ENCODE measurements around the gene CHP1. TPM values are rescaled to one million over a fixed set of nuclear protein-coding genes. Genes with fewer than 3 reads are reported as not detected.
A peak's percentile ranks its signal among the peaks of the same experiment; 100 is the strongest.

CHP1 gene
- total RNA-seq (2021; ENCODE audit: unreplicated experiment) (101 TPM), Bru-seq, nascent RNA (percentile 75 among the genes with signal in this experiment), BruChase-seq, experiment 1, labeled RNA remaining after a 6-hour chase (percentile 91 among the genes with signal in this experiment), BruChase-seq, experiment 2, labeled RNA remaining after a 2-hour chase (percentile 79 among the genes with signal in this experiment)
- polyA plus RNA-seq (2012) = 51.5 and 54.3 TPM in 2 replicates
- long read RNA-seq, transcript CHP1-201 (7 exons, 3,329 nt) = major isoform, 45 of 80 reads
- long read RNA-seq, partial matches to known transcripts = 29 of 80 reads
- long read RNA-seq, other reads (novel, unspliced or antisense) = 5 of 80 reads

- POLR2A ChIA-PET = interaction anchor here (0.8 to 1.5 kb wide), 4 partner anchors 17 to 325 kb away, joined by 3 to 7 read pairs (median 4); partner anchors contain the start of gene CHAC1
- no TSS peak for BruUV-seq (replicated peaks)
Observed at GRCh38 chr15:41230650-41231421, at the start of gene CHP1, which contains the start of gene EXD1. TSS of gene CHP1 (plus strand) at chr15:41231268. CDS start at chr15:41231383, 115 bp downstream. TSS of gene EXD1 (minus strand) at chr15:41230757. CDS start at chr15:41226575, 4,182 bp downstream.

More at GRCh38 chr15:41230650-41231421, at the start of gene CHP1, which contains the start of gene EXD1:
- no peaks in the 10 kb centered on the region for H3K9me2 ChIP-seq (ENCODE audit: insufficient read depth)
- peak within 1 kb of the TSS; percentile 78 for H3K27ac ChIP-seq (ENCODE audit: low read depth, low read length)
- peak within 1 kb of the TSS; percentile 73 to 86 for H3K4me3 ChIP-seq (replicated peaks in 1 of 2; ENCODE audit: low read depth in 1 of 2, low read length in 2 of 2)
- no peaks in the 10 kb centered on the region for H3K9me3 ChIP-seq (ENCODE audit: control insufficient read depth in 1 of 2, insufficient read depth in 1 of 2, low read depth in 1 of 2, low read length in 2 of 2)
- TF ChIP-seq SRF (IDR thresholded peaks at IDR 0.05; ENCODE audit: low read depth) (peak; percentile 63; the same call in 1 of the 2 replicates), SP1 (IDR thresholded peaks at IDR 0.05; ENCODE audit: low read depth) (peak; percentile 96), TCF7L2 (IDR thresholded peaks at IDR 0.05; ENCODE audit: borderline replicate concordance, extremely low read depth, insufficient read depth, insufficient read length) (peak; percentile 70), CBX3 (IDR thresholded peaks at IDR 0.05; ENCODE audit: low read depth) (peak; percentile 95), FOSL1 (IDR thresholded peaks at IDR 0.05; ENCODE audit: low read depth) (no peak), ZBTB33 (IDR thresholded peaks at IDR 0.05; ENCODE audit: extremely low read depth, insufficient replicate concordance, low read length) (peak; percentile 16), RAD21 (IDR thresholded peaks at IDR 0.05; ENCODE audit: low read depth) (peak; percentile 6; the same call in 1 of the 2 replicates), POLR2AphosphoS5 (IDR thresholded peaks at IDR 0.05; ENCODE audit: low read depth, low read length) (peak; percentile 74), MAX (IDR thresholded peaks at IDR 0.05) (peak; percentile 99), CTCF (IDR thresholded peaks at IDR 0.05 in 2 of 3, conservative IDR thresholded peaks at IDR 0.05 in 1 of 3; ENCODE audit: borderline replicate concordance in 1 of 3, insufficient read depth in 1 of 3, low read depth in 2 of 3, low read length in 2 of 3) (peak; percentile 70 to 97 (median 89); a peak in 5 of 6 replicates), JUND (IDR thresholded peaks at IDR 0.05) (no peak; the same call in none of the 2 replicates), YY1 (IDR thresholded peaks at IDR 0.05; ENCODE audit: extremely low read depth, insufficient replicate concordance, low read depth, low read length) (peak; percentile 27), ZNF274 (IDR thresholded peaks at IDR 0.05; ENCODE audit: low read depth, low read length) (no peak), EGR1 (IDR thresholded peaks at IDR 0.05; ENCODE audit: low read depth) (peak; percentile 69), ATF3 (IDR thresholded peaks at IDR 0.05) (no peak), SIN3A (IDR thresholded peaks at IDR 0.05; ENCODE audit: low read depth) (peak; percentile 69)
- no peaks in the 10 kb centered on the region for H4K20me1 ChIP-seq (ENCODE audit: insufficient read depth)
- ChIA-PET RAD21 (ENCODE audit: low non-redundant PET in 1 of 2, low total read pairs in 2 of 2, uncharacterized antibody in 2 of 2, unreplicated experiment in 2 of 2) (interaction anchor here in 1 of 2 experiments (0.6 to 1.3 kb wide), 2 partner anchors 19 to 117 kb away, joined by 3 to 8 read pairs; no protein-coding TSS in a partner anchor), CTCF (interaction anchor here (0.7 to 1.4 kb wide), 4 partner anchors 17 to 325 kb away, joined by 3 to 6 read pairs (median 4); no protein-coding TSS in a partner anchor)
- H2AFZ ChIP-seq (ENCODE audit: low read depth, low read length, poor library complexity, severe bottlenecking) = peak within 1 kb of the TSS; percentile 87
- peaks cover 42% of the 10 kb centered on the region for H3K79me2 ChIP-seq (ENCODE audit: insufficient read depth, low read length)
- H3K9ac ChIP-seq (ENCODE audit: low read length) = peak within 1 kb of the TSS; percentile 79
- DNase-seq (ENCODE audit: low read depth, low spot score) = peak; percentile 97
- no peaks in the 10 kb centered on the region for H3K27me3 ChIP-seq (ENCODE audit: insufficient read depth, low read length)
- peaks cover 6 to 22% of the 10 kb centered on the region in 2 experiments; a peak in 3 of 4 replicates for H3K4me1 ChIP-seq (ENCODE audit: control insufficient read depth in 1 of 2, insufficient read depth in 2 of 2, low read length in 2 of 2)
- peak; percentile 99 for ATAC-seq
- no peaks in the 10 kb centered on the region for H3K36me3 ChIP-seq (ENCODE audit: control insufficient read depth in 1 of 2, insufficient read depth in 2 of 2, low read length in 2 of 2)
- H3K4me2 ChIP-seq (ENCODE audit: low read length) = peak within 1 kb of the TSS; percentile 78
- intact Hi-C loops (cut with micrococcal nuclease) = no loop called here

Measured in HCT116 (cell line).